ENCODE data around the gene ATP7A. TPM values are rescaled to one million over a fixed set of nuclear protein-coding genes. Genes with fewer than 3 reads are reported as not detected.

The ATP7A gene
- total RNA-seq, 6 experiments from 2014 or later: 2.1 to 3.9 (median 3.2) TPM

DNA sequence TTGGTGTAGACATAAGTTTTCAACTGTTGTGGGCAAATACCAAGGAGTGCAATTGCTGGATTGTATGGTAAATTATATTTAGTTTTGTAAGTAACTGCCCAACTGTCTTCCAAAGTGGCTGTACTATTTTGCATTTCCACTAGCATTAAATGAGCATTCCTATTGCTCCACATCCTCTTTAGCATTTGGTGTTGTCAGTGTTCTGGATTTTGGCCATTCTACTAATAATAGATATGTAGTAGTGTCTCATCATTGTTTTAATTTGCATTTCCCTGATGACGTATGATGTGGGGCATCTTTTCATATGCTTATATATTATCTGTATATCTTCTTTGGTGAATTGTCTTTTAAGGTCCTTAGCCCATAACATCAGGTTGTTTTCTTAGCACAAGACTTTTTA lies 41.7 kb downstream of the ATP7A start:
- ATAC-seq: no peak
- TF ChIP-seq, protein P1, sequence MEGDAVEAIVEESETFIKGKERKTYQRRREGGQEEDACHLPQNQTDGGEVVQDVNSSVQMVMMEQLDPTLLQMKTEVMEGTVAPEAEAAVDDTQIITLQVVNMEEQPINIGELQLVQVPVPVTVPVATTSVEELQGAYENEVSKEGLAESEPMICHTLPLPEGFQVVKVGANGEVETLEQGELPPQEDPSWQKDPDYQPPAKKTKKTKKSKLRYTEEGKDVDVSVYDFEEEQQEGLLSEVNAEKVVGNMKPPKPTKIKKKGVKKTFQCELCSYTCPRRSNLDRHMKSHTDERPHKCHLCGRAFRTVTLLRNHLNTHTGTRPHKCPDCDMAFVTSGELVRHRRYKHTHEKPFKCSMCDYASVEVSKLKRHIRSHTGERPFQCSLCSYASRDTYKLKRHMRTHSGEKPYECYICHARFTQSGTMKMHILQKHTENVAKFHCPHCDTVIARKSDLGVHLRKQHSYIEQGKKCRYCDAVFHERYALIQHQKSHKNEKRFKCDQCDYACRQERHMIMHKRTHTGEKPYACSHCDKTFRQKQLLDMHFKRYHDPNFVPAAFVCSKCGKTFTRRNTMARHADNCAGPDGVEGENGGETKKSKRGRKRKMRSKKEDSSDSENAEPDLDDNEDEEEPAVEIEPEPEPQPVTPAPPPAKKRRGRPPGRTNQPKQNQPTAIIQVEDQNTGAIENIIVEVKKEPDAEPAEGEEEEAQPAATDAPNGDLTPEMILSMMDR (IDR thresholded peaks at IDR 0.05): no peak
- no peak for TF ChIP-seq POLR2A (IDR thresholded peaks at IDR 0.05)
- H3K27me3 ChIP-seq: peaks cover 0 to 3% of the 10 kb centered on the region in 2 donors
- H3K4me3 ChIP-seq: no peak overlapping the region
- WGBS (ENCODE audit: insufficient coverage, low coverage, low lambda C conversion rate, missing lambda C conversion rate): 50% methylated on average over 1 of the region's 1 CpG
- no peak overlapping the region for H3K27ac ChIP-seq
- no peaks in the 10 kb centered on the region for H3K36me3 ChIP-seq
- H3K4me1 ChIP-seq: no peaks in the 10 kb centered on the region
- intact Hi-C loops (cut with DNase I): no loop called here
- DNase-seq: no peak
- H3K9me3 ChIP-seq: no peaks in the 10 kb centered on the region

- ATAC-seq: no peak
- H3K27ac ChIP-seq: no peak overlapping the region
- WGBS (ENCODE audit: insufficient coverage, low coverage, low lambda C conversion rate, missing lambda C conversion rate): 26% methylated on average over 1 of the region's 1 CpG
These were observed 42.8 kb downstream of the ATP7A start for GRCh38 chrX:77953302-77953701.

GRCh38 chrX:77953708-77954107 lies 43.2 kb downstream of the ATP7A start:
- no peak for DNase-seq

More at GRCh38 chrX:77953302-77953701, 42.8 kb downstream of the ATP7A start:
- intact Hi-C loops (cut with DNase I): no loop called here
- Histone ChIP-seq H3K27me3 (peaks cover 0 to 3% of the 10 kb centered on the region in 2 donors), H3K36me3 (no peaks in the 10 kb centered on the region), H3K9me3 (no peaks in the 10 kb centered on the region), H3K4me1 (no peaks in the 10 kb centered on the region), H3K4me3 (no peak overlapping the region)
- TF ChIP-seq POLR2A (IDR thresholded peaks at IDR 0.05): no peak
- TF ChIP-seq, protein P1 (IDR thresholded peaks at IDR 0.05): no peak
- DNase-seq: no peak

DNA sequence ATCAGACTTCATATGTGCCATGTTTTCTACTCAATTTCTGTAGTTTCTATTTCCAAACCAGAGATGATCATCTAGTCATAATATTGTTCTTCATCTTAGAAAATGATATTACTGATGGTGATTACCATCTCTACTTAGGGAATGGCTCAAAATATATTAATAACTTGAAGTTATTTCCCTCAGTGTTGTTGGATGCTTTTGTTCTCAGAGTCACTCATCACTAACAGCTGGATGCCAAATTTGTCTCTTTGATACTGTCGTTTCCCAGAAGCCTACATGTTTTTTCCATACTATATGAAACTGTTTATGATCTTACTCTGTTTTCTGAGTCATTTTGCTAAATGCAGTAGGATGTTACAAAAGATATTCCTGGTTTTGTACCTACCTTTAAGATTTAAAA lies 50.1 kb downstream of the ATP7A start:
- ATAC-seq (no peak), DNase-seq (no peak)
- TF ChIP-seq, protein P1 (IDR thresholded peaks at IDR 0.05): no peak
- no peak for TF ChIP-seq POLR2A (IDR thresholded peaks at IDR 0.05)
- Histone ChIP-seq H3K4me1 (no peaks in the 10 kb centered on the region), H3K27me3 (peaks cover 0 to 2% of the 10 kb centered on the region in 2 donors), H3K9me3 (no peaks in the 10 kb centered on the region), H3K4me3 (no peak overlapping the region), H3K27ac (no peak overlapping the region), H3K36me3 (no peaks in the 10 kb centered on the region)
- 37% methylated on average over 1 of the region's 1 CpG for WGBS (ENCODE audit: insufficient coverage, low coverage, low lambda C conversion rate, missing lambda C conversion rate)
- intact Hi-C loops (cut with DNase I): no loop called here

More at GRCh38 chrX:77953708-77954107, 43.2 kb downstream of the ATP7A start:
- no peak overlapping the region for H3K27ac ChIP-seq
- peaks cover 0 to 3% of the 10 kb centered on the region in 2 donors for H3K27me3 ChIP-seq
- no peaks in the 10 kb centered on the region for H3K9me3 ChIP-seq
- TF ChIP-seq, protein P1 (IDR thresholded peaks at IDR 0.05): no peak
- intact Hi-C loops (cut with DNase I): no loop called here
- no peaks in the 10 kb centered on the region for H3K4me1 ChIP-seq
- H3K36me3 ChIP-seq: no peaks in the 10 kb centered on the region
- H3K4me3 ChIP-seq: no peak overlapping the region
- peak in 3 of 4 donors; percentile 27 to 40 (median 38) for ATAC-seq
- 29% methylated on average over 1 of the region's 1 CpG for WGBS (ENCODE audit: insufficient coverage, low coverage, low lambda C conversion rate, missing lambda C conversion rate)

DNA sequence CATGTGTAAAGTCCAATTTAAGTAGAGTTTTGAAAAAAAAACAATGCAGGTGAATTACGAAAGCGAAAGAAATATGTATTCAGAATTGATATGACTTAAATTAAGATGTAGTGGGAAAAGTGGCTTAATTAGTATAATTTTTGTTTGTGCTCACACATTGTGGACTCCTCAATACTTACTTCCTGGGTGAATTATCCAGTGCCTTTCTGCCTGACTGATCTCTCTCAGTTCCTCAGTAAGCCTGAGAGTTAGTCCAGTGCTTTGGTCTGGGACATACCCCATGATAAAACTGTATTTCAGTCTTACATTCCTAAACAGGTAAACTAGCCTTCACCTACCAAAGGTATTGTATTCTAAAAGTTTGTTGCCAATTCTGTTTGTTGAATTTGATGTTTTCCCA lies 50.6 kb downstream of the ATP7A start:
- no peaks in the 10 kb centered on the region for H3K36me3 ChIP-seq
- H3K4me3 ChIP-seq: no peak overlapping the region
- no peaks in the 10 kb centered on the region for H3K27me3 ChIP-seq
- no peak for ATAC-seq
- no peak overlapping the region for H3K27ac ChIP-seq
- intact Hi-C loops (cut with DNase I): no loop called here
- DNase-seq: no peak
- no peak for TF ChIP-seq POLR2A (IDR thresholded peaks at IDR 0.05)
- H3K4me1 ChIP-seq: no peaks in the 10 kb centered on the region
- WGBS (ENCODE audit: insufficient coverage, low coverage, low lambda C conversion rate, missing lambda C conversion rate): 57% methylated on average over 2 of the region's 2 CpGs
- H3K9me3 ChIP-seq: no peaks in the 10 kb centered on the region
